GM12874 (cell line): ENCODE measurements around the gene ARHGAP33.

Source experiments
- TF ChIP-seq, protein P1 (sequence below): IDR thresholded peaks from 2 replicates; pipeline ENCODE4 v1.5.1; 2011; ENCODE audit warnings: low read depth, mild to moderate bottlenecking, control low read depth, low read length, moderate library complexity; ENCODE audit not compliant: insufficient read depth

The ARHGAP33 gene

GRCh38 chr19:35787227-35787799 is 11.9 kb downstream of the ARHGAP33 start:
- TF ChIP-seq, protein P1, sequence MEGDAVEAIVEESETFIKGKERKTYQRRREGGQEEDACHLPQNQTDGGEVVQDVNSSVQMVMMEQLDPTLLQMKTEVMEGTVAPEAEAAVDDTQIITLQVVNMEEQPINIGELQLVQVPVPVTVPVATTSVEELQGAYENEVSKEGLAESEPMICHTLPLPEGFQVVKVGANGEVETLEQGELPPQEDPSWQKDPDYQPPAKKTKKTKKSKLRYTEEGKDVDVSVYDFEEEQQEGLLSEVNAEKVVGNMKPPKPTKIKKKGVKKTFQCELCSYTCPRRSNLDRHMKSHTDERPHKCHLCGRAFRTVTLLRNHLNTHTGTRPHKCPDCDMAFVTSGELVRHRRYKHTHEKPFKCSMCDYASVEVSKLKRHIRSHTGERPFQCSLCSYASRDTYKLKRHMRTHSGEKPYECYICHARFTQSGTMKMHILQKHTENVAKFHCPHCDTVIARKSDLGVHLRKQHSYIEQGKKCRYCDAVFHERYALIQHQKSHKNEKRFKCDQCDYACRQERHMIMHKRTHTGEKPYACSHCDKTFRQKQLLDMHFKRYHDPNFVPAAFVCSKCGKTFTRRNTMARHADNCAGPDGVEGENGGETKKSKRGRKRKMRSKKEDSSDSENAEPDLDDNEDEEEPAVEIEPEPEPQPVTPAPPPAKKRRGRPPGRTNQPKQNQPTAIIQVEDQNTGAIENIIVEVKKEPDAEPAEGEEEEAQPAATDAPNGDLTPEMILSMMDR = no peak

- TF ChIP-seq, protein P1 = no peak
Measured at GRCh38 chr19:35788205-35788960, 13.0 kb downstream of the ARHGAP33 start.

DNA sequence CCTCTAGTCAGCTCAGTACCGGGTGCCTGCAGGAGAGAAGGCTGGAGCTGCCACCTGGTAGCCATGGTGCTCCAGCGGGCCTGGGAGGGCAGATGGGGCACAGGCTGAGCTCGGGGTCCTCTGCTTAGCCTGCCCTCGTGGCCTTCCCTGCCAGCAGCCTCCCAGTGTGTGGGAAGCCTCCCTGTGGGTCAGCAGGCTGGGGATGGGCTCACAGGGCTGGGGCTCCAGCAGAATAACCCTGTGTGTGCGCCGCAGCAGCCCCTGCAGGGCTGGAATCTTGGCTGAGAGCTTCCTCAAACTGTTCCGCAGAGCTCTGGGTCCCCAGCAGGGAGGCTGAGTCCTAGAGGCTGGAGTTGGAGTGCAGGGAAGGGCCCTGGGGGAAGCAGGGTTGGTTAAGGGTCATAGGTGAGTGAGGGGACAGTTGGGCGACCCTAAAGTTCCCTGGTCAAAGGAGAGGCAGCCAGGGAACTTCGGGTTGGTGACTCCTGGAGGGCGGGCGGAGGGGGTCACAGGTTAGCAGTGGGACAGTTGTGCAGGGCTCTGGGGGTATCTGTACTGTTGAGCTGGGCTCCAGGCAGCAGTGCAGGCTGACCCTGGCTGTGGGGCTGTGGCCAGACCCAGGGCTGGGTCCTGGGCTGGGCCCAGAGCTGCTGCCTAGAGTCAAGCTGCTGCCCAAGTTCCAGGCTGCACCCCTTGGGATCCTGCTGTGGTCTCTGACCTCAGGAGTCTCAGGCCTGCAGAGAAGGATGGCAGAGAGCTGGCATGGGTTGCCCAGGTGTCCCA is 14.0 kb downstream of the ARHGAP33 start:
- TF ChIP-seq, protein P1 = no peak

GRCh38 chr19:35789978-35790944 is 14.9 kb downstream of the ARHGAP33 start:
- TF ChIP-seq, protein P1 = no peak

GRCh38 chr19:35790981-35791813 is 15.8 kb downstream of the ARHGAP33 start:
- TF ChIP-seq, protein P1 = peak; percentile 45; the same call in 1 of the 2 replicates

GRCh38 chr19:35791814-35792279 is 16.5 kb downstream of the ARHGAP33 start:
- TF ChIP-seq, protein P1 = no peak
